HEK293T (cell line): ENCODE data around the gene CALN1.
"Not testable (repeated sequence)": the region's sequence is repeated elsewhere in the genome, so short reads cannot be mapped to it uniquely, and the experiment has no call there.

Source experiments
- CTCF ChIA-PET: fragments of 350-600 bp; formaldehyde crosslinking; extraction: SDS; loops from one replicate; lab custom pipeline; 2021; ENCODE audit warnings: antibody characterized with exemption, inconsistent platforms; lab: Yijun Ruan, JAX
- POLR2A ChIA-PET: fragments of 350-600 bp; formaldehyde crosslinking; extraction: SDS; loops from one replicate; lab custom pipeline; 2020; ENCODE audit warnings: antibody characterized with exemption, inconsistent platforms; lab: Yijun Ruan, JAX
- DNase-seq: peaks from one replicate; pipeline ENCODE4 v3.0.0; 2012; ENCODE audit warnings: mixed read lengths; ENCODE audit errors: extremely low spot score
- ARNT ChIP-seq: fragments of 450-650 bp; IDR thresholded peaks from 2 replicates; pipeline ENCODE4 v1.6.1; 2017; ENCODE audit warnings: mild to moderate bottlenecking
- BHLHE40 ChIP-seq: fragments of 450-650 bp; IDR thresholded peaks from 2 replicates; pipeline ENCODE4 v1.6.1; 2016; ENCODE audit warnings: mild to moderate bottlenecking, moderate library complexity, borderline replicate concordance
- CTBP1 ChIP-seq: fragments of 450-650 bp; IDR thresholded peaks from 2 replicates; pipeline ENCODE4 v1.6.1; 2016; ENCODE audit warnings: borderline replicate concordance
- ELF4 ChIP-seq: fragments of 450-650 bp; IDR thresholded peaks from 2 replicates; pipeline ENCODE4 v1.6.1; 2017; ENCODE audit warnings: antibody characterized with exemption
- FOXA1 ChIP-seq: fragments of 450-650 bp; IDR thresholded peaks from 2 replicates; pipeline ENCODE4 v1.6.1; 2016; ENCODE audit warnings: mild to moderate bottlenecking
- FOXK2 ChIP-seq: fragments of 450-650 bp; IDR thresholded peaks from 2 replicates; pipeline ENCODE4 v1.6.1; 2016; ENCODE audit warnings: mild to moderate bottlenecking
- FOXM1 ChIP-seq: fragments of 450-650 bp; IDR thresholded peaks from 2 replicates; pipeline ENCODE4 v1.6.1; 2017; ENCODE audit warnings: mild to moderate bottlenecking, borderline replicate concordance
- HDGF ChIP-seq: fragments of 450-650 bp; IDR thresholded peaks from 2 replicates; pipeline ENCODE4 v1.6.1; 2017; ENCODE audit warnings: antibody characterized with exemption, borderline replicate concordance
- L3MBTL2 ChIP-seq: fragments of 450-650 bp; conservative IDR thresholded peaks from 2 replicates; pipeline ENCODE4 v1.6.1; 2016; ENCODE audit warnings: mild to moderate bottlenecking
- LEF1 ChIP-seq: fragments of 450-650 bp; IDR thresholded peaks from 2 replicates; pipeline ENCODE4 v1.6.1; 2017; ENCODE audit warnings: mild to moderate bottlenecking, borderline replicate concordance
- NFRKB ChIP-seq: fragments of 450-650 bp; IDR thresholded peaks from 2 replicates; pipeline ENCODE4 v1.6.1; 2016; ENCODE audit warnings: mild to moderate bottlenecking, moderate library complexity
- PKNOX1 ChIP-seq: fragments of 450-650 bp; IDR thresholded peaks from 2 replicates; pipeline ENCODE4 v1.6.1; 2016
- SP1 ChIP-seq: fragments of 450-650 bp; IDR thresholded peaks from 2 replicates; pipeline ENCODE4 v1.6.1; 2017
- SUZ12 ChIP-seq: fragments of 450-650 bp; IDR thresholded peaks from 2 replicates; pipeline ENCODE4 v1.6.1; 2016; ENCODE audit warnings: mild to moderate bottlenecking
- TARDBP ChIP-seq: fragments of 450-650 bp; IDR thresholded peaks from 2 replicates; pipeline ENCODE4 v1.6.1; 2016
- ZNF384 ChIP-seq: fragments of 450-650 bp; IDR thresholded peaks from 2 replicates; pipeline ENCODE4 v1.6.1; 2016

CALN1 gene

GRCh38 chr7:71835056-71835455 lies 577.1 kb downstream of the CALN1 start:
- ChIA-PET POLR2A (no interaction called here), CTCF (no interaction called here)
- no peak for TF ChIP-seq ZNF384
- TF ChIP-seq CTBP1: no peak
- no peak for TF ChIP-seq TARDBP
- TF ChIP-seq NFRKB: no peak
- TF ChIP-seq FOXK2: no peak
- TF ChIP-seq ARNT: no peak
- DNase-seq: no peak

- TF ChIP-seq FOXA1: no peak
- no peak for TF ChIP-seq CTBP1
- TF ChIP-seq SUZ12: no peak
- TF ChIP-seq SP1: no peak
- TF ChIP-seq BHLHE40: no peak
- no peak for TF ChIP-seq FOXM1
- ChIA-PET CTCF (no interaction called here), POLR2A (no interaction called here)
- DNase-seq: no peak
Observed at GRCh38 chr7:71829515-71829914, 582.6 kb downstream of the CALN1 start.

GRCh38 chr7:71828361-71828760 lies 583.8 kb downstream of the CALN1 start:
- CTCF ChIA-PET: no interaction called here
- TF ChIP-seq FOXK2 (no peak), FOXM1 (no peak)
- POLR2A ChIA-PET: no interaction called here
- DNase-seq: no peak

GRCh38 chr7:71826141-71826540 lies 586.0 kb downstream of the CALN1 start:
- POLR2A ChIA-PET: no interaction called here
- TF ChIP-seq BHLHE40: no peak
- TF ChIP-seq FOXM1: no peak
- TF ChIP-seq TARDBP: no peak
- TF ChIP-seq ARNT: no peak
- no peak for TF ChIP-seq ELF4
- DNase-seq: no peak
- CTCF ChIA-PET: no interaction called here

GRCh38 chr7:71824006-71824760 lies 588.0 kb downstream of the CALN1 start:
- no peak for DNase-seq
- ChIA-PET CTCF (no interaction called here), POLR2A (no interaction called here)
- TF ChIP-seq TARDBP (no peak), CTBP1 (no peak), NFRKB (no peak), LEF1 (no peak), ZNF384 (no peak)

GRCh38 chr7:71822406-71822805 lies 589.7 kb downstream of the CALN1 start:
- CTCF ChIA-PET: interaction anchor here (0.6 kb wide), 1 partner anchor 156 kb away, joined by 4 read pairs; no protein-coding TSS in a partner anchor
- POLR2A ChIA-PET, DNase-seq: not testable (repeated sequence)

GRCh38 chr7:71817916-71818315 lies 594.2 kb downstream of the CALN1 start:
- ChIA-PET CTCF (no interaction called here), POLR2A (no interaction called here)
- no peak for DNase-seq
- TF ChIP-seq FOXM1: no peak
- TF ChIP-seq SP1: no peak

GRCh38 chr7:71808115-71808514 lies 604.0 kb downstream of the CALN1 start:
- no peak for TF ChIP-seq ZNF384
- no peak for TF ChIP-seq SUZ12
- TF ChIP-seq ARNT: no peak
- TF ChIP-seq FOXM1: no peak
- no peak for TF ChIP-seq SP1
- no peak for TF ChIP-seq BHLHE40
- ChIA-PET CTCF (no interaction called here), POLR2A (no interaction called here)
- no peak for DNase-seq

GRCh38 chr7:71804256-71804655 lies 607.9 kb downstream of the CALN1 start:
- no peak for DNase-seq
- ChIA-PET CTCF (no interaction called here), POLR2A (no interaction called here)
- no peak for TF ChIP-seq FOXK2
- TF ChIP-seq FOXA1: no peak
- no peak for TF ChIP-seq PKNOX1
- no peak for TF ChIP-seq BHLHE40
- TF ChIP-seq CTBP1: no peak
- no peak for TF ChIP-seq SUZ12
- TF ChIP-seq FOXM1: no peak
- no peak for TF ChIP-seq TARDBP
- TF ChIP-seq ELF4: no peak
- no peak for TF ChIP-seq ARNT
- no peak for TF ChIP-seq SP1
- TF ChIP-seq ZNF384: no peak
- no peak for TF ChIP-seq NFRKB
- TF ChIP-seq HDGF: no peak
- TF ChIP-seq L3MBTL2: no peak
